GM12891 (cell line): ENCODE measurements around the gene IL1RL1.

Experiments used
- DNase-seq: peaks from one replicate; pipeline ENCODE4 v3.0.0; 2011; ENCODE audit warnings: low spot score; ENCODE audit not compliant: insufficient read length
- FAIRE-seq: peaks from 2 replicates; lab custom pipeline; 2011; peaks lifted over from hg19 to GRCh38; lab: Jason Lieb, UNC
- PAX5 ChIP-seq: IDR thresholded peaks from 2 replicates; pipeline ENCODE4 v1.6.1; 2011; ENCODE audit warnings: low read length, moderate library complexity, mild to moderate bottlenecking; ENCODE audit not compliant: insufficient read depth, severe bottlenecking
- POLR2A ChIP-seq: IDR thresholded peaks from 2 replicates; pipeline ENCODE4 v1.6.1; 2011; ENCODE audit warnings: low read depth, low read length, control low read depth
- POLR2AphosphoS5 ChIP-seq: IDR thresholded peaks from 2 replicates; pipeline ENCODE4 v1.6.1; 2011; ENCODE audit warnings: low read depth, low read length, control low read depth
- POU2F2 ChIP-seq: IDR thresholded peaks from 2 replicates; pipeline ENCODE4 v1.6.1; 2011; ENCODE audit warnings: low read depth, mild to moderate bottlenecking, control low read depth, low read length, moderate library complexity
- SPI1 ChIP-seq: IDR thresholded peaks from 2 replicates; pipeline ENCODE4 v1.6.1; 2011; ENCODE audit warnings: low read depth, low read length, control low read depth
- TAF1 ChIP-seq: IDR thresholded peaks from 2 replicates; pipeline ENCODE4 v1.6.1; 2011; ENCODE audit warnings: low read depth, low read length, control low read depth

The IL1RL1 gene

GRCh38 chr2:102361632-102362241 lies 50.4 kb downstream of the IL1RL1 start:
- DNase-seq, result no peak
- TF ChIP-seq POLR2A (no peak), SPI1 (no peak), POLR2AphosphoS5 (no peak), TAF1 (no peak), POU2F2 (no peak), PAX5 (no peak)
- FAIRE-seq, result no peak

GRCh38 chr2:102365763-102366162 lies 54.4 kb downstream of the IL1RL1 start:
- FAIRE-seq (no peak), DNase-seq (no peak)
- TF ChIP-seq PAX5 (no peak), TAF1 (no peak), POLR2A (no peak), POLR2AphosphoS5 (no peak), POU2F2 (no peak), SPI1 (no peak)

GRCh38 chr2:102366406-102367112 lies 55.2 kb downstream of the IL1RL1 start:
- FAIRE-seq (no peak), DNase-seq (no peak)
- TF ChIP-seq SPI1 (peak; percentile 91), PAX5 (no peak), POU2F2 (no peak)

GRCh38 chr2:102367331-102367971 lies 56.1 kb downstream of the IL1RL1 start:
- TF ChIP-seq TAF1, result no peak
- no peak for TF ChIP-seq SPI1
- no peak for TF ChIP-seq POLR2AphosphoS5
- TF ChIP-seq POU2F2, result no peak
- no peak for TF ChIP-seq PAX5
- TF ChIP-seq POLR2A, result no peak
- FAIRE-seq (no peak), DNase-seq (no peak)

- DNase-seq, result no peak
- TF ChIP-seq POLR2AphosphoS5, result no peak
- no peak for TF ChIP-seq POU2F2
- TF ChIP-seq POLR2A, result no peak
- no peak for TF ChIP-seq SPI1
- TF ChIP-seq TAF1, result no peak
- no peak for TF ChIP-seq PAX5
- FAIRE-seq, result no peak
These were observed 57.2 kb downstream of the IL1RL1 start for GRCh38 chr2:102368461-102369109.

GRCh38 chr2:102369866-102370265 lies 58.5 kb downstream of the IL1RL1 start:
- TF ChIP-seq POLR2A, result no peak
- TF ChIP-seq PAX5, result no peak
- no peak for TF ChIP-seq POU2F2
- TF ChIP-seq TAF1, result no peak
- TF ChIP-seq POLR2AphosphoS5, result no peak
- no peak for TF ChIP-seq SPI1
- DNase-seq, result no peak
- FAIRE-seq, result no peak

GRCh38 chr2:102376052-102376591 lies 64.8 kb downstream of the IL1RL1 start:
- DNase-seq (no peak), FAIRE-seq (no peak)
- TF ChIP-seq POLR2AphosphoS5 (no peak), PAX5 (no peak), POLR2A (no peak), POU2F2 (no peak), SPI1 (no peak), TAF1 (no peak)

- no peak for DNase-seq
- TF ChIP-seq TAF1 (no peak), POU2F2 (no peak), SPI1 (no peak), POLR2A (no peak), POLR2AphosphoS5 (no peak), PAX5 (no peak)
- FAIRE-seq, result no peak
These were observed 72.4 kb downstream of the IL1RL1 start for GRCh38 chr2:102383722-102384121.

GRCh38 chr2:102385522-102385921 lies 74.2 kb downstream of the IL1RL1 start:
- DNase-seq (no peak), FAIRE-seq (no peak)
- TF ChIP-seq PAX5 (no peak), POLR2AphosphoS5 (no peak), POU2F2 (no peak), POLR2A (no peak), SPI1 (no peak), TAF1 (no peak)
